ENCODE data around the gene PLAAT3.
"Not testable (repeated sequence)": the region's sequence is repeated elsewhere in the genome, so short reads cannot be mapped to it uniquely, and the experiment has no call there.

PLAAT3 gene

GRCh38 chr11:63609536-63609935, 4.7 kb downstream of the PLAAT3 start:
- no peak for DNase-seq (ENCODE audit: low spot score)

- no peak for DNase-seq (ENCODE audit: low spot score)
Measured at GRCh38 chr11:63608353-63609345, 5.6 kb downstream of the PLAAT3 start.

- DNase-seq (ENCODE audit: low spot score), result no peak
Measured at GRCh38 chr11:63603180-63603518, 11.1 kb downstream of the PLAAT3 start.

- DNase-seq (ENCODE audit: low spot score), result not testable (repeated sequence)
Measured at GRCh38 chr11:63602290-63603179, 11.7 kb downstream of the PLAAT3 start.

- no peak for DNase-seq (ENCODE audit: low spot score)
Measured at GRCh38 chr11:63599211-63600122, 14.8 kb downstream of the PLAAT3 start.

- no peak for DNase-seq (ENCODE audit: low spot score)
Measured at GRCh38 chr11:63598556-63598955, 15.7 kb downstream of the PLAAT3 start.

- no peak for DNase-seq (ENCODE audit: low spot score)
Measured at GRCh38 chr11:63595296-63595695, 18.9 kb downstream of the PLAAT3 start.

GRCh38 chr11:63592975-63593395, 21.2 kb downstream of the PLAAT3 start:
- no peak for DNase-seq (ENCODE audit: low spot score)

- DNase-seq (ENCODE audit: low spot score), result no peak
Measured at GRCh38 chr11:63590024-63590788, 24.0 kb downstream of the PLAAT3 start.

GRCh38 chr11:63589000-63589399, 25.2 kb downstream of the PLAAT3 start:
- DNase-seq (ENCODE audit: low spot score), result no peak

- no peak for DNase-seq (ENCODE audit: low spot score)
Measured at GRCh38 chr11:63586451-63587166, 27.6 kb downstream of the PLAAT3 start.

GRCh38 chr11:63583357-63583677, 30.9 kb downstream of the PLAAT3 start:
- DNase-seq (ENCODE audit: low spot score), result no peak

GRCh38 chr11:63581224-63581623, 33.0 kb downstream of the PLAAT3 start:
- not testable (repeated sequence) for DNase-seq (ENCODE audit: low spot score)

GRCh38 chr11:63578882-63579281, 35.4 kb downstream of the PLAAT3 start:
- not testable (repeated sequence) for DNase-seq (ENCODE audit: low spot score)

- no peak for DNase-seq (ENCODE audit: low spot score)
Measured at GRCh38 chr11:63574856-63575602, 39.2 kb downstream of the PLAAT3 start.

GRCh38 chr11:63573881-63574855, 40.1 kb downstream of the PLAAT3 start:
- DNase-seq (ENCODE audit: low spot score), result no peak

GRCh38 chr11:63572026-63572688, 42.1 kb downstream of the PLAAT3 start:
- no peak for DNase-seq (ENCODE audit: low spot score)

GRCh38 chr11:63569570-63569969, 44.7 kb downstream of the PLAAT3 start:
- DNase-seq (ENCODE audit: low spot score), result no peak
